Measurements from ENCODE around the gene CABYR.

DNA sequence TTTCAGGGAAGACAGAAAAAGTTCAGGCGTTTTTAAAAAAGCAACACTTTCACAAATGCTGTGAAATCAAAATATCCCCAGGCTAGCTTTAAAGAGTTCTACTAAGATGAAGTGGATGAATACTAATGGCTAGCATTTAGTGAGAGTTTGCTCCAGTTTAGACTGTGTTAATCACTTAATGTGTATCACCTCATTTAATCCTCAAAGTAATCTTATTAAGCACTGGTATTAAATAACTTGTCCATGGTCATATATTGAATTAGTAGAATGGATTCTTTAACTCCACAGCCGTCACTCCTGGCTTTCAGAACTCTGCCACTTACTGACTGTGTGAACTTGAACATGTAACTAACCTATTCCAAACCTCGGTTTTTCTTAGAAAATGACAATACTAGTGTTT, 66.0 kb downstream of the CABYR start:
- TF ChIP-seq, protein P1, sequence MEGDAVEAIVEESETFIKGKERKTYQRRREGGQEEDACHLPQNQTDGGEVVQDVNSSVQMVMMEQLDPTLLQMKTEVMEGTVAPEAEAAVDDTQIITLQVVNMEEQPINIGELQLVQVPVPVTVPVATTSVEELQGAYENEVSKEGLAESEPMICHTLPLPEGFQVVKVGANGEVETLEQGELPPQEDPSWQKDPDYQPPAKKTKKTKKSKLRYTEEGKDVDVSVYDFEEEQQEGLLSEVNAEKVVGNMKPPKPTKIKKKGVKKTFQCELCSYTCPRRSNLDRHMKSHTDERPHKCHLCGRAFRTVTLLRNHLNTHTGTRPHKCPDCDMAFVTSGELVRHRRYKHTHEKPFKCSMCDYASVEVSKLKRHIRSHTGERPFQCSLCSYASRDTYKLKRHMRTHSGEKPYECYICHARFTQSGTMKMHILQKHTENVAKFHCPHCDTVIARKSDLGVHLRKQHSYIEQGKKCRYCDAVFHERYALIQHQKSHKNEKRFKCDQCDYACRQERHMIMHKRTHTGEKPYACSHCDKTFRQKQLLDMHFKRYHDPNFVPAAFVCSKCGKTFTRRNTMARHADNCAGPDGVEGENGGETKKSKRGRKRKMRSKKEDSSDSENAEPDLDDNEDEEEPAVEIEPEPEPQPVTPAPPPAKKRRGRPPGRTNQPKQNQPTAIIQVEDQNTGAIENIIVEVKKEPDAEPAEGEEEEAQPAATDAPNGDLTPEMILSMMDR (IDR thresholded peaks at IDR 0.05): no peak
- TF ChIP-seq EP300 (IDR thresholded peaks at IDR 0.05; ENCODE audit: low read depth) (no peak), POLR2AphosphoS5 (IDR thresholded peaks at IDR 0.05) (no peak)

Data from transverse colon (tissue), 4 donors.